ENCODE measurements around the gene HNRNPH1. TPM values are rescaled to one million over a fixed set of nuclear protein-coding genes. Genes with fewer than 3 reads are reported as not detected.
"Not testable (repeated sequence)": the region's sequence is repeated elsewhere in the genome, so short reads cannot be mapped to it uniquely, and the experiment has no call there.

Gene HNRNPH1
- total and polyA plus RNA-seq, 2 of the 8 experiments (the other 6 are each of a cell fraction or from before 2014, with no cell fraction given), result 170 to 735 TPM

DNA sequence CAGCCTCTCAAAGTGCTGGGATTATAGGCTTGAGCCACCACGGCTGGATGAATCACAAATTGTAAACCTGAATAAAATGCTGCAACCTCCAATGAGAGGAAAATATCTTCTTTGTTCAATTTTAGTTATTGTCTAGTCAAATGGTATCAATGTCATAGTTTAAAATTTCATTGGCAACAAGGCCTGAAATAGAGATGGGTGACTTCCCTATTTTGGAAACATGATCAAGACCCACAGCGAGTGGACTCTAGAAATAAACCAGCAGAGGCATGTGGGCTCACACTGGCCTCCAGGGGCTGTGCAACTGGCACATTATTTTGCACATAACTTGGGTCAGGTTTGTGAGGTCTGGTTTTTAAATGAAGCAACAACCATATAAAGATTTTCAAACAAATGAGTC lies 29.7 kb upstream of the HNRNPH1 start:
- H2BK120ac ChIP-seq (replicated peaks; ENCODE audit: low read depth, low read length); DNase-seq (ENCODE audit: low read depth in 1 of 2, low spot score in 2 of 2); H2BK15ac ChIP-seq (ENCODE audit: low read length); H3K79me1 ChIP-seq (ENCODE audit: low read depth, low read length); H2AFZ ChIP-seq (ENCODE audit: low read length); H4K20me1 ChIP-seq (replicated peaks in 1 of 2; ENCODE audit: control insufficient read depth in 1 of 2, insufficient read depth in 2 of 2, low read length in 2 of 2); H4K5ac ChIP-seq (ENCODE audit: insufficient read length, low read depth, low read length); H2BK20ac ChIP-seq (ENCODE audit: low read length); H3K4me2 ChIP-seq (ENCODE audit: insufficient read depth in 1 of 2, low read depth in 2 of 2, low read length in 2 of 2); H2AK5ac ChIP-seq (ENCODE audit: low read depth, low read length); H3K27ac ChIP-seq (ENCODE audit: low read depth, low read length); H3K27me3 ChIP-seq (replicated peaks in 1 of 4; ENCODE audit: control insufficient read depth in 3 of 4, extremely low read depth in 1 of 4, insufficient read depth in 3 of 4, low read length in 3 of 4); H3K18ac ChIP-seq (ENCODE audit: extremely low read depth, low read length); H2BK5ac ChIP-seq (ENCODE audit: low read depth, low read length); H3K4me3 ChIP-seq (ENCODE audit: extremely low read depth in 1 of 4, insufficient read depth in 2 of 4, low read depth in 3 of 4, low read length in 4 of 4); CTCF ChIA-PET (ENCODE audit: partially characterized antibody); H3K4ac ChIP-seq (replicated peaks; ENCODE audit: insufficient read length, low read depth, low read length); H3K4me1 ChIP-seq (replicated peaks in 1 of 4; ENCODE audit: control insufficient read depth in 3 of 4, insufficient read depth in 4 of 4, low read length in 3 of 4); H3K9me3 ChIP-seq (ENCODE audit: insufficient read depth in 2 of 2, low read depth in 1 of 2, low read length in 1 of 2); H4K8ac ChIP-seq (ENCODE audit: extremely low read depth, insufficient read depth, low read length); H3K23ac ChIP-seq (ENCODE audit: insufficient read length); H3K36me3 ChIP-seq (ENCODE audit: control insufficient read depth in 2 of 4, insufficient read depth in 4 of 4, low read length in 3 of 4); H3K23me2 ChIP-seq (ENCODE audit: low read depth, low read length); H3K14ac ChIP-seq (ENCODE audit: insufficient read length); H3K9ac ChIP-seq (replicated peaks in 1 of 4; ENCODE audit: extremely low read depth in 1 of 4, low read depth in 3 of 4, low read length in 3 of 4); H3K79me2 ChIP-seq (ENCODE audit: control insufficient read depth in 1 of 2, insufficient read depth in 2 of 2, low read length in 2 of 2); H2BK12ac ChIP-seq (ENCODE audit: low read depth, low read length); FAIRE-seq; H3K56ac ChIP-seq (replicated peaks; ENCODE audit: insufficient read length, low read depth, low read length); H4K91ac ChIP-seq (replicated peaks; ENCODE audit: insufficient read length, low read length): not testable (repeated sequence)
- 88% methylated on average over 2 of the region's 2 CpGs; no CpG with 5 or more reads in 1 of the 2 experiments for WGBS, 2 experiments (ENCODE audit: extremely low coverage in 1 of 2, insufficient coverage in 1 of 2, insufficient read length in 1 of 2, insufficient replicate concordance in 2 of 2, low coverage in 1 of 2, low lambda C conversion rate in 2 of 2, missing lambda C conversion rate in 1 of 2)
- POLR2A ChIA-PET (ENCODE audit: partially characterized antibody), result interaction anchor here (2.0 kb wide), 1 partner anchor 30 kb away, joined by 8 read pairs; the partner anchor contains the start of gene HNRNPH1

GRCh38 chr5:179650245-179650644 lies 26.8 kb upstream of the HNRNPH1 start:
- DNase-seq (ENCODE audit: low read depth in 1 of 2, low spot score in 2 of 2); FAIRE-seq; H2AK5ac ChIP-seq (ENCODE audit: low read depth, low read length); H2BK5ac ChIP-seq (ENCODE audit: low read depth, low read length); H2BK15ac ChIP-seq (ENCODE audit: low read length); H3K4me3 ChIP-seq (ENCODE audit: extremely low read depth in 1 of 4, insufficient read depth in 2 of 4, low read depth in 3 of 4, low read length in 4 of 4); POLR2A ChIA-PET (ENCODE audit: partially characterized antibody); H3K9ac ChIP-seq (replicated peaks in 1 of 4; ENCODE audit: extremely low read depth in 1 of 4, low read depth in 3 of 4, low read length in 3 of 4); H2BK20ac ChIP-seq (ENCODE audit: low read length); H3K14ac ChIP-seq (ENCODE audit: insufficient read length); H4K20me1 ChIP-seq (replicated peaks in 1 of 2; ENCODE audit: control insufficient read depth in 1 of 2, insufficient read depth in 2 of 2, low read length in 2 of 2); H3K4ac ChIP-seq (replicated peaks; ENCODE audit: insufficient read length, low read depth, low read length); H3K23ac ChIP-seq (ENCODE audit: insufficient read length); H3K79me1 ChIP-seq (ENCODE audit: low read depth, low read length); H4K5ac ChIP-seq (ENCODE audit: insufficient read length, low read depth, low read length); H3K4me2 ChIP-seq (ENCODE audit: insufficient read depth in 1 of 2, low read depth in 2 of 2, low read length in 2 of 2); H3K4me1 ChIP-seq (replicated peaks in 1 of 4; ENCODE audit: control insufficient read depth in 3 of 4, insufficient read depth in 4 of 4, low read length in 3 of 4); H2BK120ac ChIP-seq (replicated peaks; ENCODE audit: low read depth, low read length); H3K27ac ChIP-seq (ENCODE audit: low read depth, low read length); H3K9me3 ChIP-seq (ENCODE audit: insufficient read depth in 2 of 2, low read depth in 1 of 2, low read length in 1 of 2); H3K56ac ChIP-seq (replicated peaks; ENCODE audit: insufficient read length, low read depth, low read length); H3K36me3 ChIP-seq (ENCODE audit: control insufficient read depth in 2 of 4, insufficient read depth in 4 of 4, low read length in 3 of 4); H3K18ac ChIP-seq (ENCODE audit: extremely low read depth, low read length); H2BK12ac ChIP-seq (ENCODE audit: low read depth, low read length); H2AFZ ChIP-seq (ENCODE audit: low read length); H3K27me3 ChIP-seq (replicated peaks in 1 of 4; ENCODE audit: control insufficient read depth in 3 of 4, extremely low read depth in 1 of 4, insufficient read depth in 3 of 4, low read length in 3 of 4); H4K8ac ChIP-seq (ENCODE audit: extremely low read depth, insufficient read depth, low read length); H3K79me2 ChIP-seq (ENCODE audit: control insufficient read depth in 1 of 2, insufficient read depth in 2 of 2, low read length in 2 of 2); H4K91ac ChIP-seq (replicated peaks; ENCODE audit: insufficient read length, low read length); H3K23me2 ChIP-seq (ENCODE audit: low read depth, low read length): not testable (repeated sequence)
- CTCF ChIA-PET (ENCODE audit: partially characterized antibody), result interaction anchor here (1.5 kb wide), 1 partner anchor 19 kb away, joined by 5 read pairs; no protein-coding TSS in a partner anchor
- 98% methylated on average over 6 of the region's 26 CpGs; no CpG with 5 or more reads in 1 of the 2 experiments for WGBS, 2 experiments (ENCODE audit: extremely low coverage in 1 of 2, insufficient coverage in 1 of 2, insufficient read length in 1 of 2, insufficient replicate concordance in 2 of 2, low coverage in 1 of 2, low lambda C conversion rate in 2 of 2, missing lambda C conversion rate in 1 of 2)

All from H1 (cell line).